H1 (cell line): ENCODE measurements around the gene PCP4. TPM values are rescaled to one million over a fixed set of nuclear protein-coding genes. Genes with fewer than 3 reads are reported as not detected.

Experiments used
- CTCF ChIA-PET: fragments of 300-600 bp; sonication (Branson Sonifier 250); formaldehyde crosslinking; loops from one replicate; lab custom pipeline; 2021; ENCODE audit not compliant: partially characterized antibody; lab: Charles Lee
- POLR2A ChIA-PET: fragments of 300-600 bp; sonication (Branson Sonifier 250); formaldehyde crosslinking; loops from one replicate; lab custom pipeline; 2021; ENCODE audit warnings: inconsistent platforms; ENCODE audit not compliant: partially characterized antibody; lab: Charles Lee
- DNase-seq, 2 experiments: peaks; one replicate each; pipeline versions ENCODE4 v3.0.0 to v3.0.0-alpha.2; 2010 to 2022; ENCODE audit warnings: low spot score in 2 of 2, low read depth in 1 of 2, mixed read lengths in 1 of 2
- FAIRE-seq: peaks from 2 replicates; lab custom pipeline; 2011; peaks lifted over from hg19 to GRCh38; lab: Jason Lieb, UNC
- H2AFZ ChIP-seq: 2 replicates; pipeline ENCODE4 v1.8.1; 2012; ENCODE audit warnings: low read length, inconsistent platforms
- H2AK5ac ChIP-seq: 2 replicates; pipeline ENCODE4 v1.6.1; 2013; ENCODE audit warnings: low read depth, low read length
- H2BK120ac ChIP-seq: replicated peaks from 2 replicates; pipeline ENCODE3; 2013; ENCODE audit warnings: low read depth, low read length, inconsistent platforms
- H2BK12ac ChIP-seq: 2 replicates; pipeline ENCODE4 v1.6.1; 2013; ENCODE audit warnings: low read depth, low read length
- H2BK15ac ChIP-seq: 2 replicates; pipeline ENCODE4 v1.6.1; 2013; ENCODE audit warnings: low read length
- H2BK20ac ChIP-seq: 2 replicates; pipeline ENCODE4 v1.6.1; 2013; ENCODE audit warnings: low read length
- H2BK5ac ChIP-seq: 2 replicates; pipeline ENCODE4 v1.6.1; 2013; ENCODE audit warnings: low read depth, low read length
- H3K14ac ChIP-seq: 2 replicates; pipeline ENCODE4 v1.6.1; 2013; ENCODE audit warnings: inconsistent platforms; ENCODE audit not compliant: insufficient read length
- H3K18ac ChIP-seq: 2 replicates; pipeline ENCODE4 v1.6.1; 2013; ENCODE audit warnings: low read length; ENCODE audit errors: extremely low read depth
- H3K23ac ChIP-seq: 2 replicates; pipeline ENCODE4 v1.6.1; 2013; ENCODE audit warnings: inconsistent platforms; ENCODE audit not compliant: insufficient read length
- H3K23me2 ChIP-seq: 2 replicates; pipeline ENCODE4 v1.6.1; 2013; ENCODE audit warnings: low read depth, low read length
- H3K27ac ChIP-seq: 2 replicates; pipeline ENCODE4 v1.6.1; 2011; ENCODE audit warnings: low read depth, low read length, inconsistent platforms
- H3K27me3 ChIP-seq, 4 experiments: replicated peaks in 1 of 4; 1 replicate in 1 of 4; 2 replicates in 3 of 4; pipeline versions ENCODE4 v1.6.1 to v1.8.1; 2011 to 2013; ENCODE audit warnings: low read length in 3 of 4, mild to moderate bottlenecking in 3 of 4, inconsistent platforms in 2 of 4, mixed read lengths in 2 of 4, moderate library complexity in 1 of 4; ENCODE audit not compliant: control insufficient read depth in 3 of 4, insufficient read depth in 3 of 4; ENCODE audit errors: extremely low read depth in 1 of 4
- H3K36me3 ChIP-seq, 4 experiments: 2 replicates each; pipeline versions ENCODE4 v1.6.1 to v1.8.1; 2011 to 2013; ENCODE audit warnings: mild to moderate bottlenecking in 4 of 4, low read length in 3 of 4, moderate library complexity in 2 of 4, control low read depth in 1 of 4, inconsistent platforms in 1 of 4; ENCODE audit not compliant: insufficient read depth in 4 of 4, control insufficient read depth in 2 of 4
- H3K4ac ChIP-seq: replicated peaks from 2 replicates; pipeline ENCODE3; 2013; ENCODE audit warnings: low read length, low read depth, mixed read lengths, inconsistent platforms; ENCODE audit not compliant: insufficient read length
- H3K4me1 ChIP-seq, 4 experiments: replicated peaks in 1 of 4; 1 replicate in 1 of 4; 2 replicates in 3 of 4; pipeline versions ENCODE4 v1.6.1 to v1.8.1; 2011 to 2013; ENCODE audit warnings: low read length in 3 of 4, inconsistent platforms in 2 of 4, mixed read lengths in 1 of 4; ENCODE audit not compliant: insufficient read depth in 4 of 4, control insufficient read depth in 3 of 4
- H3K4me2 ChIP-seq, 2 experiments: 2 replicates each; pipeline versions ENCODE4 v1.6.1 to v1.8.1; 2011 to 2013; ENCODE audit warnings: low read depth in 2 of 2, low read length in 2 of 2, control low read depth in 1 of 2, inconsistent platforms in 1 of 2, mild to moderate bottlenecking in 1 of 2; ENCODE audit not compliant: insufficient read depth in 1 of 2
- H3K4me3 ChIP-seq, 4 experiments: fragments of 200-600, 300-600 bp in 1 of 4; sonication (generic), shearing (Covaris generic), sonication (Bioruptor Twin) in 1 of 4; 2 replicates each; pipeline versions ENCODE4 v1.5.1 to v1.8.1; 2011 to 2016; ENCODE audit warnings: low read length in 4 of 4, low read depth in 3 of 4, control low read depth in 2 of 4, inconsistent platforms in 2 of 4, mild to moderate bottlenecking in 2 of 4, mixed read lengths in 1 of 4, moderate library complexity in 1 of 4; ENCODE audit not compliant: insufficient read depth in 2 of 4; ENCODE audit errors: extremely low read depth in 1 of 4
- H3K56ac ChIP-seq: replicated peaks from 2 replicates; pipeline ENCODE3; 2013; ENCODE audit warnings: low read depth, mild to moderate bottlenecking, mixed read lengths, low read length, inconsistent platforms; ENCODE audit not compliant: insufficient read length
- H3K79me1 ChIP-seq: 2 replicates; pipeline ENCODE4 v1.6.1; 2013; ENCODE audit warnings: low read depth, low read length, control low read depth
- H3K79me2 ChIP-seq, 2 experiments: 2 replicates each; pipeline versions ENCODE4 v1.6.1 to v1.8.1; 2012 to 2013; ENCODE audit warnings: low read length in 2 of 2, mild to moderate bottlenecking in 2 of 2, inconsistent platforms in 1 of 2; ENCODE audit not compliant: insufficient read depth in 2 of 2, control insufficient read depth in 1 of 2
- H3K9ac ChIP-seq, 4 experiments: replicated peaks in 1 of 4; 1 replicate in 1 of 4; 2 replicates in 3 of 4; pipeline versions ENCODE4 v1.6.1 to v1.8.1; 2011 to 2013; ENCODE audit warnings: low read depth in 3 of 4, low read length in 3 of 4, control low read depth in 2 of 4, mild to moderate bottlenecking in 2 of 4, moderate library complexity in 2 of 4, inconsistent platforms in 1 of 4; ENCODE audit errors: extremely low read depth in 1 of 4
- H3K9me3 ChIP-seq, 2 experiments: 2 replicates each; pipeline versions ENCODE4 v1.6.1 to v1.8.1; 2012 to 2013; ENCODE audit warnings: mild to moderate bottlenecking in 2 of 2, moderate library complexity in 2 of 2, control low read depth in 1 of 2, inconsistent platforms in 1 of 2, low read depth in 1 of 2, low read length in 1 of 2, mixed read lengths in 1 of 2; ENCODE audit not compliant: insufficient read depth in 2 of 2
- H4K20me1 ChIP-seq, 2 experiments: replicated peaks in 1 of 2; 2 replicates each; pipeline versions ENCODE3 to v1.8.1; 2011 to 2013; ENCODE audit warnings: inconsistent platforms in 2 of 2, low read length in 2 of 2, mild to moderate bottlenecking in 1 of 2; ENCODE audit not compliant: insufficient read depth in 2 of 2, control insufficient read depth in 1 of 2
- H4K5ac ChIP-seq: 2 replicates; pipeline ENCODE4 v1.6.1; 2013; ENCODE audit warnings: low read length, low read depth, mixed read lengths, inconsistent platforms; ENCODE audit not compliant: insufficient read length
- H4K8ac ChIP-seq: 2 replicates; pipeline ENCODE4 v1.8.0; 2013; ENCODE audit warnings: mild to moderate bottlenecking, moderate library complexity, low read length, inconsistent platforms; ENCODE audit not compliant: insufficient read depth; ENCODE audit errors: extremely low read depth
- H4K91ac ChIP-seq: replicated peaks from 2 replicates; pipeline ENCODE3; 2013; ENCODE audit warnings: low read length, mixed read lengths, inconsistent platforms; ENCODE audit not compliant: insufficient read length
- BACH1 ChIP-seq: IDR thresholded peaks from 2 replicates; pipeline ENCODE4 v1.6.1; 2012; ENCODE audit warnings: low read length, improper control_type of control experiment
- EP300 ChIP-seq, 2 experiments: IDR thresholded peaks; 1 replicate in 1 of 2; 2 replicates in 1 of 2; pipeline ENCODE4 v1.6.1; 2011 to 2012; ENCODE audit warnings: low read depth in 2 of 2, low read length in 2 of 2, mild to moderate bottlenecking in 2 of 2, borderline replicate concordance in 1 of 2, inconsistent platforms in 1 of 2, moderate library complexity in 1 of 2
- KDM1A ChIP-seq: fragments of 200-600, 300-600 bp; sonication (generic); IDR thresholded peaks from 2 replicates; pipeline ENCODE4 v1.7.1; 2016; ENCODE audit warnings: mild to moderate bottlenecking, low read length, borderline replicate concordance
- WGBS, 2 experiments: shearing (Covaris generic) in 1 of 2; methylation state at CpG; one replicate each; pipeline versions ENCODE4 v1.1.6 to v1.1.7; 2013 to 2015; ENCODE audit warnings: low lambda C conversion rate in 2 of 2, mixed read lengths in 2 of 2, inconsistent platforms in 1 of 2, low coverage in 1 of 2, missing lambda C conversion rate in 1 of 2; ENCODE audit not compliant: insufficient replicate concordance in 2 of 2, insufficient coverage in 1 of 2, insufficient read length in 1 of 2; ENCODE audit errors: extremely low coverage in 1 of 2, missing lambda C conversion rate in 1 of 2; 5-methylcytosine and 5-hydroxymethylcytosine counted together
- polyA plus RNA-seq, 7 experiments: library from polyadenylated mRNA; depleted of rRNA in 3 of 7; stranded (reverse) in 5 of 7; unstranded in 2 of 7; fragments of >200 nt in 5 of 7; fragments of 200-250 nt in 2 of 7; gene quantifications; 1 replicate in 5 of 7; 2 replicates in 1 of 7; 4 replicates in 1 of 7; pipeline versions ENCODE4 v1.2.1 to v1.2.3, GENCODE V29; 2011 to 2013; ENCODE audit warnings: missing spikeins in 2 of 7, mixed read lengths in 2 of 7
- total RNA-seq: library from RNA; stranded (reverse); fragmentation: NEBNext Ultra II Directional; extraction: Animal tissue kit (Norgen Biotek cat#: 25700); gene quantifications from 2 replicates; pipeline ENCODE4 v1.2.1, GENCODE V29; 2021

Gene PCP4
- total and polyA plus RNA-seq, 2 of the 8 experiments (the other 6 are each of a cell fraction or from before 2014, with no cell fraction given): 1.8 to 2.4 TPM

DNA sequence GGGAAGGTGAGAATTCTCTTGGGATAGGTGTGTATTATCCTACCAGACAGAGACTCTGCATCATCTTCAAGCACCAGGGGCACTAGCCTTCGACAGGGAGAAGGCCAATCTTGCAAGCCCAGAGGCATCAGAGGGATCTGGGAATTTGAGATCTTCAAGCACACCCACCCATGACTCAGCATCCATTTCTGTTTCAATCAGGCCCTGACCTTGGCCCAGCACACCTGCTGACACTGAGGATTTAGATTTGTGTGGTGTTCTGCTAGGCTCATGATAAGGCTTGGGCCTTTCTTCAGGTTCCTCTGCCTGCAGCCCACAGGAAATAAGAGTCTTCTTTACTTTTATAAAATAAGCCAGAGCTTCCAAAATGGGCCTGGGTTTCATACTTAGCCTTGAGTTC is 6.6 kb upstream of the PCP4 start:
- no peak for DNase-seq
- no peaks in the 10 kb centered on the region for H3K79me1 ChIP-seq
- FAIRE-seq: no peak
- H2BK5ac ChIP-seq: no peak overlapping the region
- H3K4ac ChIP-seq: no peak overlapping the region
- no peak overlapping the region for H2BK20ac ChIP-seq
- POLR2A ChIA-PET: no interaction called here
- H3K4me2 ChIP-seq: no peak overlapping the region
- no peak overlapping the region for H2BK15ac ChIP-seq
- H2BK120ac ChIP-seq: no peak overlapping the region
- H3K4me1 ChIP-seq: no peaks in the 10 kb centered on the region
- H3K18ac ChIP-seq: no peak overlapping the region
- H3K36me3 ChIP-seq: no peaks in the 10 kb centered on the region
- no peak overlapping the region for H3K27ac ChIP-seq
- no peak overlapping the region for H3K23ac ChIP-seq
- no peak overlapping the region for H4K91ac ChIP-seq
- TF ChIP-seq EP300 (IDR thresholded peaks at IDR 0.05; ENCODE audit: borderline replicate concordance in 1 of 2, low read depth in 2 of 2, low read length in 2 of 2) (no peak), BACH1 (0 out of 2 replicates have a peak, but pooled peaks have one; percentile 34), KDM1A (no peak)
- TF ChIP-seq, all 59 proteins: peak for 1
- Histone ChIP-seq H3K23me2 (no peaks in the 10 kb centered on the region), H3K14ac (no peak overlapping the region), H4K5ac (no peak overlapping the region), H3K56ac (no peak overlapping the region), H2AFZ (no peak overlapping the region), H4K20me1 (no peaks in the 10 kb centered on the region), H3K27me3 (no peaks in the 10 kb centered on the region), H3K79me2 (no peaks in the 10 kb centered on the region), H3K9me3 (peaks cover 3 to 4% of the 10 kb centered on the region in 2 experiments; a peak in 1 of 4 replicates), H3K9ac (no peak overlapping the region), H2BK12ac (no peak overlapping the region), H4K8ac (no peak overlapping the region), H3K4me3 (no peak overlapping the region), H2AK5ac (no peak overlapping the region)
- 92% methylated on average over 1 of the region's 1 CpG; no CpG with 5 or more reads in 1 of the 2 experiments for WGBS, 2 experiments
- CTCF ChIA-PET: interaction anchor here (0.7 to 1.4 kb wide), 3 partner anchors 44 to 260 kb away, joined by 3 to 4 read pairs (median 4); no protein-coding TSS in a partner anchor
